SK-N-SH (cell line): ENCODE results near the gene SMARCA2. TPM values are rescaled to one million over a fixed set of nuclear protein-coding genes. Genes with fewer than 3 reads are reported as not detected.

Experiments
- CTCF ChIA-PET: fragments of 300-600, 350-600 bp; formaldehyde crosslinking; extraction: SDS; loops from one replicate; lab custom pipeline; 2021; lab: Yijun Ruan, JAX
- POLR2A ChIA-PET: fragments of 350-600 bp; sonication (Branson Sonifier 250); formaldehyde crosslinking; extraction: SDS; loops from one replicate; lab custom pipeline; 2020; ENCODE audit warnings: antibody characterized with exemption, inconsistent platforms; lab: Yijun Ruan, JAX
- DNase-seq: peaks from one replicate; pipeline ENCODE4 v3.0.0; 2012
- H2AFZ ChIP-seq: fragments of 200-600 bp; sonication (generic); 2 replicates; pipeline ENCODE4 v1.8.1; 2016; ENCODE audit warnings: antibody characterized with exemption, mild to moderate bottlenecking, low read depth
- H3F3A ChIP-seq: fragments of 200-600 bp; sonication (generic); replicated peaks from 2 replicates; pipeline ENCODE3; 2016; ENCODE audit warnings: antibody characterized with exemption, mild to moderate bottlenecking; ENCODE audit not compliant: insufficient read depth
- H3K27ac ChIP-seq, 2 experiments: fragments of 200-500 bp in 1 of 2; fragments of 200-600 bp in 1 of 2; sonication (Bioruptor generic) in 1 of 2; sonication (generic), shearing (Covaris generic) in 1 of 2; 2 replicates each; pipeline versions ENCODE4 v1.5.1 to v1.6.1; 2014 to 2016; ENCODE audit warnings: low read depth in 2 of 2, inconsistent platforms in 1 of 2, low read length in 1 of 2, mild to moderate bottlenecking in 1 of 2, mixed read lengths in 1 of 2
- H3K27me3 ChIP-seq: fragments of 200-600 bp; sonication (generic), shearing (Covaris generic); 2 replicates; pipeline ENCODE4 v1.6.1; 2016; ENCODE audit warnings: mixed run types; ENCODE audit not compliant: insufficient read depth
- H3K36me3 ChIP-seq, 2 experiments: fragments of 200-500 bp in 1 of 2; fragments of 200-600 bp in 1 of 2; sonication (Bioruptor generic) in 1 of 2; sonication (generic) in 1 of 2; replicated peaks in 1 of 2; 2 replicates each; pipeline versions ENCODE3 to v1.5.1; 2014 to 2016; ENCODE audit warnings: low read length in 1 of 2, mild to moderate bottlenecking in 1 of 2; ENCODE audit not compliant: insufficient read depth in 2 of 2, control insufficient read depth in 1 of 2
- H3K4me1 ChIP-seq, 2 experiments: fragments of 200-500 bp in 1 of 2; fragments of 200-600 bp in 1 of 2; sonication (Bioruptor generic) in 1 of 2; sonication (generic), shearing (Covaris generic) in 1 of 2; 2 replicates each; pipeline versions ENCODE4 v1.5.1 to v1.6.1; 2014 to 2016; ENCODE audit warnings: low read depth in 1 of 2, low read length in 1 of 2, mixed run types in 1 of 2; ENCODE audit not compliant: insufficient read depth in 2 of 2, control insufficient read depth in 1 of 2
- H3K4me2 ChIP-seq: fragments of 200-600 bp; sonication (generic), shearing (Covaris generic); 2 replicates; pipeline ENCODE4 v1.6.1; 2017; ENCODE audit warnings: mixed run types
- H3K4me3 ChIP-seq, 2 experiments: fragments of 200-500 bp in 1 of 2; fragments of 200-600 bp in 1 of 2; sonication (Bioruptor generic) in 1 of 2; sonication (generic), shearing (Covaris generic) in 1 of 2; 2 replicates each; pipeline versions ENCODE4 v1.5.1 to v1.8.1; 2014 to 2016; ENCODE audit warnings: low read depth in 2 of 2, inconsistent platforms in 1 of 2, low read length in 1 of 2, mild to moderate bottlenecking in 1 of 2, mixed read lengths in 1 of 2, moderate library complexity in 1 of 2
- H3K79me2 ChIP-seq: fragments of 200-600 bp; sonication (generic); 2 replicates; pipeline ENCODE4 v1.8.1; 2017; ENCODE audit warnings: mild to moderate bottlenecking; ENCODE audit not compliant: insufficient read depth
- H3K9ac ChIP-seq: fragments of 200-600 bp; sonication (generic); 2 replicates; pipeline ENCODE4 v1.6.1; 2017; ENCODE audit warnings: mixed run types
- H3K9me2 ChIP-seq: fragments of 200-600 bp; sonication (generic); 2 replicates; pipeline ENCODE4 v1.6.1; 2017; ENCODE audit warnings: mixed run types
- H3K9me3 ChIP-seq: fragments of 200-600 bp; sonication (generic); 2 replicates; pipeline ENCODE4 v1.6.1; 2017; ENCODE audit warnings: mixed run types, mild to moderate bottlenecking, moderate library complexity
- H4K20me1 ChIP-seq: fragments of 200-600 bp; sonication (generic); 2 replicates; pipeline ENCODE4 v1.6.1; 2017; ENCODE audit warnings: mild to moderate bottlenecking, mixed run types; ENCODE audit not compliant: insufficient read depth
- CTCF ChIP-seq: fragments of 200-600 bp; sonication (generic); IDR thresholded peaks from 2 replicates; pipeline ENCODE4 v1.6.1; 2017; ENCODE audit warnings: antibody characterized with exemption, mild to moderate bottlenecking, moderate library complexity
- ELF1 ChIP-seq: IDR thresholded peaks from 2 replicates; pipeline ENCODE4 v1.4.0; 2012
- EP300 ChIP-seq, 2 experiments: IDR thresholded peaks; 2 replicates each; pipeline versions ENCODE4 v1.4.0 to v1.6.1; 2012; ENCODE audit warnings: borderline replicate concordance in 1 of 2, low read depth in 1 of 2, low read length in 1 of 2
- FOSL2 ChIP-seq: IDR thresholded peaks from 2 replicates; pipeline ENCODE4 v1.4.0; 2012; ENCODE audit warnings: low read depth, mild to moderate bottlenecking, moderate library complexity, borderline replicate concordance
- IRF3 ChIP-seq: fragments of 150-350 bp; IDR thresholded peaks from 2 replicates; pipeline ENCODE4 v1.6.1; 2016; ENCODE audit warnings: mild to moderate bottlenecking, low read depth, low read length
- JUND ChIP-seq: IDR thresholded peaks from 2 replicates; pipeline ENCODE4 v1.4.0; 2012
- MEF2A ChIP-seq: IDR thresholded peaks from 2 replicates; pipeline ENCODE4 v1.4.0; 2012; ENCODE audit warnings: low read depth, borderline replicate concordance
- MXI1 ChIP-seq: IDR thresholded peaks from 2 replicates; pipeline ENCODE4 v1.6.1; 2012; ENCODE audit warnings: mild to moderate bottlenecking, low read depth, low read length, improper control_type of control experiment
- NFIC ChIP-seq: IDR thresholded peaks from 2 replicates; pipeline ENCODE4 v1.4.0; 2012; ENCODE audit warnings: borderline replicate concordance
- NRF1 ChIP-seq: IDR thresholded peaks from 2 replicates; pipeline ENCODE4 v1.6.1; 2012; ENCODE audit warnings: low read depth, mild to moderate bottlenecking, low read length
- POLR2AphosphoS5 ChIP-seq: IDR thresholded peaks from 2 replicates; pipeline ENCODE4 v1.6.1; 2012; ENCODE audit warnings: low read depth, low read length
- RAD21 ChIP-seq: IDR thresholded peaks from 2 replicates; pipeline ENCODE4 v1.6.1; 2012; ENCODE audit warnings: mild to moderate bottlenecking, low read length
- RCOR1 ChIP-seq: fragments of 150-350 bp; IDR thresholded peaks from 2 replicates; pipeline ENCODE4 v1.6.1; 2017; ENCODE audit warnings: antibody characterized with exemption, low read length
- REST ChIP-seq: IDR thresholded peaks from 2 replicates; pipeline ENCODE4 v1.6.1; 2012; ENCODE audit warnings: mild to moderate bottlenecking, low read depth, low read length, moderate library complexity
- RXRA ChIP-seq: IDR thresholded peaks from 2 replicates; pipeline ENCODE4 v1.4.0; 2012; ENCODE audit warnings: low read depth, mild to moderate bottlenecking, borderline replicate concordance
- TCF12 ChIP-seq: IDR thresholded peaks from 2 replicates; pipeline ENCODE4 v1.4.0; 2012
- USF1 ChIP-seq: IDR thresholded peaks from 2 replicates; pipeline ENCODE4 v1.4.0; 2012; ENCODE audit warnings: low read depth, borderline replicate concordance
- YY1 ChIP-seq: IDR thresholded peaks from 2 replicates; pipeline ENCODE4 v1.4.0; 2012; ENCODE audit warnings: low read depth, mild to moderate bottlenecking
- WGBS: methylation state at CpG from one replicate; pipeline ENCODE4 v1.1.6; 2017; ENCODE audit warnings: low lambda C conversion rate; 5-methylcytosine and 5-hydroxymethylcytosine counted together
- polyA plus RNA-seq, 3 experiments: library from polyadenylated mRNA; depleted of rRNA; stranded (reverse); fragments of >200 nt; gene quantifications; 2 replicates each; pipeline ENCODE4 v1.2.3, GENCODE V29; 2012

Gene SMARCA2
- polyA plus RNA-seq, 1 of the 3 experiments (the other 2 are of a cell fraction), result 17.4 TPM

- TF ChIP-seq NRF1, result no peak
- TF ChIP-seq JUND, result no peak
- no peak for TF ChIP-seq EP300 (IDR thresholded peaks at IDR 0.05; ENCODE audit: borderline replicate concordance in 1 of 2, low read depth in 1 of 2, low read length in 1 of 2)
- TF ChIP-seq, all 33 proteins: peak for 0
These were observed 138.0 kb downstream of the SMARCA2 start (continued) for GRCh38 chr9:2152966-2153629.

GRCh38 chr9:2153630-2154217 is 138.6 kb downstream of the SMARCA2 start:
- H3K9me3 ChIP-seq, result no peaks in the 10 kb centered on the region
- TF ChIP-seq RCOR1, result no peak
- no peak for TF ChIP-seq NFIC
- TF ChIP-seq CTCF, result no peak
- no peak for TF ChIP-seq IRF3
- TF ChIP-seq ELF1, result no peak
- no peak for TF ChIP-seq JUND
- TF ChIP-seq RAD21, result no peak
- TF ChIP-seq MEF2A, result no peak
- TF ChIP-seq FOSL2, result no peak
- TF ChIP-seq TCF12, result no peak
- POLR2A ChIA-PET, result no interaction called here

GRCh38 chr9:2154731-2155130 is 139.6 kb downstream of the SMARCA2 start:
- Histone ChIP-seq H3K79me2 (peaks cover 6% of the 10 kb centered on the region), H3K9ac (no peak overlapping the region), H3K4me3 (no peak overlapping the region), H3K27me3 (no peaks in the 10 kb centered on the region), H3K9me3 (no peaks in the 10 kb centered on the region), H3K4me2 (no peak overlapping the region), H3F3A (no peaks in the 10 kb centered on the region), H3K27ac (no peak overlapping the region), H2AFZ (no peak overlapping the region), H3K4me1 (peaks cover 7 to 13% of the 10 kb centered on the region in 2 experiments; a peak in 3 of 4 replicates), H3K36me3 (no peaks in the 10 kb centered on the region), H3K9me2 (no peaks in the 10 kb centered on the region), H4K20me1 (no peaks in the 10 kb centered on the region)
- DNase-seq, result no peak
- ChIA-PET CTCF (no interaction called here), POLR2A (no interaction called here)
- 95% methylated on average over 3 of the region's 3 CpGs for WGBS
- no peak for TF ChIP-seq YY1
- no peak for TF ChIP-seq RAD21
- TF ChIP-seq REST, result no peak
- no peak for TF ChIP-seq RXRA
- no peak for TF ChIP-seq ELF1
- no peak for TF ChIP-seq MXI1
- TF ChIP-seq USF1, result no peak
- no peak for TF ChIP-seq POLR2AphosphoS5
- TF ChIP-seq FOSL2, result no peak

More at GRCh38 chr9:2153630-2154217, 138.6 kb downstream of the SMARCA2 start:
- H3K4me2 ChIP-seq, result no peak overlapping the region
- no peak overlapping the region for H2AFZ ChIP-seq
- CTCF ChIA-PET, result interaction anchor here (1.3 kb wide), 1 partner anchor 28 kb away, joined by 3 read pairs; no protein-coding TSS in a partner anchor
- H3K79me2 ChIP-seq, result peaks cover 6% of the 10 kb centered on the region; the same call in 1 of the 2 replicates
- H3F3A ChIP-seq, result no peaks in the 10 kb centered on the region
- peaks cover 6 to 13% of the 10 kb centered on the region in 2 experiments; a peak in 3 of 4 replicates for H3K4me1 ChIP-seq
- H3K9ac ChIP-seq, result no peak overlapping the region
- H3K36me3 ChIP-seq, result no peaks in the 10 kb centered on the region
- H3K27me3 ChIP-seq, result no peaks in the 10 kb centered on the region
- 70% methylated on average over 2 of the region's 2 CpGs for WGBS
- H3K9me2 ChIP-seq, result no peaks in the 10 kb centered on the region
- H4K20me1 ChIP-seq, result no peaks in the 10 kb centered on the region
- H3K4me3 ChIP-seq, result no peak overlapping the region
- H3K27ac ChIP-seq, result no peak overlapping the region
- DNase-seq, result no peak
